Activated CD4-positive, CD25-positive, alpha-beta regulatory T cell treated with anti-CD3 and anti-CD28 coated beads, Interleukin-2, amount 50 U/mL, for 16 hours (primary cell): Measurements from ENCODE around the gene MAP7D2.
"Not testable (repeated sequence)": the region's sequence is repeated elsewhere in the genome, so short reads cannot be mapped to it uniquely, and the experiment has no call there.

Source experiments
- DNase-seq: peaks from one replicate; pipeline ENCODE4 v3.0.0-alpha.2; 2020; ENCODE audit warnings: low read depth, low spot score

MAP7D2 gene

DNA sequence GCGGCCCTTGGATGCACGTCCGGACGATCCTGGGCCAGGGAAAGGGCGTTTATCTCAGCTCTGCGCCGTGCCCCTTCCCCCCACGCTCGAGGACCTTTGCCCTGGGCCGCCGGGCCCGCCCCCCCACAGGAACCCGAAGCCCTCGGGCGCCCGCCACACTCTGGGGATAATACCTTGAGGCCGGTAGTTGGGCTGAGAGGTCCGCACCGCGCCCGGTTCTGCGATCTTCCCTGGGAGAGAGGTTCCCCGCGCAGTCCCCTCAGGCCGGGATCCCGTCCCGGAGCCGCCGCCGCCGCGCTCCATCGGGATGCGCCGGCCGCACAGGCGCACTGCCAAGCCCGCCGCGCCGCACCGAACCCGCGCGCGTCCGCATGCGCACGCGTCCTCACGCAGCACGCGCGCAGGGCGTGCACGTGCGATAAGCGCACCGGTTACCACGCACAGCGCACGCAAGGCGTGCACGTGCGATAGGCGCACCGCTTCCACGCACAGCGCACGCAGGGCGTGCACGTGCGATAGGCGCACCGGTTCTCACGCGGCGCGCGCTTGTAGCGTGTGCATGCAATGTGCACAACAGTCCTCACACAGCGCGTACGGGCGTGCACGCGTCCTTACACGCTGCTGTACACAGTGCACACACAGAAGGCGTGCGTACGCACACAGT, at the start of gene MAP7D2:
TSS of gene MAP7D2 (minus strand) at position 331 of the 664 bp plus-strand sequence. CDS start at position 303, 28 bp downstream.
- no peak for DNase-seq

DNA sequence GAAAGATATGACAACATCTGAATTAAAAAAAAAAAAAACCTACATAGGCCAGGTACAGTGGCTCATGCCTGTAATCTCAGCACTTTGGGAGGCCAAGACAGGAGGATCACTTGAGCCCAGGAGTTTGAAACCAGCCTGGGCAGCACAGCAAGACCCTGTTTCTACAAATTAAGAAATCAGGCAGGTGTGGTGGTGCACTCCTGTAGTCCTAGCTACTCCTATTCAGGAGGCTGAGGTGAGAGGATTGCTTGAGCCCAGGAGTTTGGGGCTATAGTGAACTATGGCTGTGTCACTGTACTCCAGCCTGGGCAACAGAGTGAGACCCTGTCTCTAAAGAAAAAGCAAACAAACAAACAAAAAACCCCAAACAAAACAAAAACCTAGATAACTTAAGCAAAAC, 45.8 kb upstream of the MAP7D2 start:
- DNase-seq, result not testable (repeated sequence)

DNA sequence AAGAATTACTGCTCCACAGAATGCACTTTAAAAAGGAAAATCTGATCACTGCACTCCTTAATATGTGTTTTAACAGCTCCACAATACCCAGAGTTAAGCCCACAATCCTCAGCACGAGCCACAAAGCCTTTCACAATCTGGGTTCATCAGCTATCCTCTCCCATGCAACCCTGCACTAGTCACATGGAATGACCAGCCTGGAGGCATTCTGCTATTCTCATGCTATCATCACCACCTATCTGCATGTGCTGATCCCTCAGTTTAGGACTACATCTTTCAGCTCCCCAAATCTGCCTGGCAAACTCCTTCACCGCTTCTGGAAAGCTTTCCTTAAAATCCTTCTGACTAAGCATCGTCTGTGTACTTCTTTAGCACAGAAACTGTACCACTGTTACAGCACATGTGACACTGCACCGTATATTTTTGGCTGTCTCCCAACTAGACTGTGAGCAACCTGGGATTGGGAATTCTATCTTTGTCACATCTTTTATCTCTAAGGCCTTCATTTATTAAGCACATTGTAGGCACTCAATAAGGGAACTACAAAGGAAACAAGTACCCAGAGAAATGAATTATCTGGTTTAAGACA, 43.2 kb upstream of the MAP7D2 start:
- no peak for DNase-seq

DNA sequence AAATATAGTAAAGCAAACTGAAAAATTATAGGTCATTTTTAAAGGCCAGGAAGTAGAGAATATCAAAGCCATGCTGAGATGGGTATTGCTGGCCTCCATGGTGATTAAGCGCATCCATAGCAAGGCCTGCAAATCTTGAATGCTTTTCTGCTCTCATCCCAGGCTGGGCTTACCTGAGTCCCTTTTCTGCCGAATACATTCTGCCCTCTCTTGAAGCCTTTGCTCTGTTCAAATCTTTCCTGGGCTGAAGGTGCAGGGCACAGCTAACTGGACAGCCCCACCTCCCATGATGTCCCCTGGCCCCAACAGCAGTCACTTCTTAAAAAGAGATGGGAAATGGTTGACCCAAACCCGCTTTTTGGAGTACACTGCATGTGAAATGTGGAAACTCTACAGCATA, 35.0 kb upstream of the MAP7D2 start:
- no peak for DNase-seq

GRCh38 chrX:20149326-20149725, 32.6 kb upstream of the MAP7D2 start:
- no peak for DNase-seq

DNA sequence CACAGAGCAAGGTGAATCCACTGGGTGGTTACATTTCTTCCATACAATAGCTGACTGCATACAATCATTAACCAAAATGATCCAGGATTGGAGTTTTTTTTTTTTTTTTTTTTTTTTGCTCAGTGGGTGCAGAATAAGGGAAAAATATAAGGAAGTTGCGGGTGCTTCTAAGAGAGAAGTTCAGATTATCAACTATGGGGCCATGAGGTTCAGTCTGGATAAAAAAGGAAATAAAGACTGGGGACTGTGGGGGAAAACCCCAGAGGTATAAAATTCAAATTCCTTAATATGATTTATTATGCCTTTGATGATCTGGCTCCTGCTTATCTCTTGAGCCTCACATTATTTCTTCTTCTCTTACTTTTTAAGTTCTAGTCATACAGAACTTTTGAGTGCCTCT, 30.9 kb upstream of the MAP7D2 start:
- no peak for DNase-seq

GRCh38 chrX:20144491-20144890, 27.8 kb upstream of the MAP7D2 start:
- DNase-seq, result no peak

- no peak for DNase-seq
These were observed 26.9 kb upstream of the MAP7D2 start for GRCh38 chrX:20143561-20143960.

DNA sequence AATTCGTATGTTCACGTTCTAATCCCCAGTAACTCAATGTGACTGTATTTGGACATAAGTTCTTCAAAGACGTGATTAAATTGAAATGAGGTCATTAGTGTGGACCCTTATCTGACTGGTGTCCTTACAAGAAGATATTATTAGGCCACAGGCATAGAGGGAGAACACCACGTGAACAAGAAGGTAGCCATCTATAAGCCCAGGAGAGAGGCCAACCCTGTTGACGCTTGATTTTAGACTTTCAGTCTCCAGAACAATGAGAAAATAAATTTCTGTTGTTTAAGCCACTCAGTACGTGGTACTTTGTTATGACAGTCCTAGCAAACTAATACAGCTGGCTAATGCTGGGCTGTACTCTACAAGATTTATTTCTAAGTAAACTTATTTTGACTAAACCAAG, 26.4 kb upstream of the MAP7D2 start:
- no peak for DNase-seq

GRCh38 chrX:20141281-20142220, 24.8 kb upstream of the MAP7D2 start, which contains the start of gene EIF1AX:
EIF1AX (minus strand) TSS chrX:20141838; CDS start chrX:20141640, 198 bp downstream.
- DNase-seq, result peak; percentile 89

GRCh38 chrX:20140420-20140819, 23.7 kb upstream of the MAP7D2 start:
- DNase-seq, result no peak

DNA sequence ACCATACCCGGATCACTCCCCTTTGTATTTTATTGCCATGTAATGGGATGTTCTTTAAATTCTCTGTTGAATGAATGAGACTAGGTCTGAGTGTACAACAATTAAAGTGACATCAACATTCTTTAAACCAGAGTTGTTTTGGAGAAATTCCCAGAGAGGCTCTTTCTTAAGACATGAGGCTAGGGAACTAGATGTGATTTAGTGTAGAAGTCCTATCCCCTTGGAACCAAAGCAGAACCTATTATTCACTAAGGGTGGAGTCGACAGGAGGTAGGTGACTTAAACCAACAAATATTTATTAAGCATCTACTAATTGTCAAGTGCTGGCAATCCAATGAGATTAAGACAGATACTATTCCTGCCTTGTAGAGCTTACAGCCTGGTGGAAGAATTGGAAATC, 23.3 kb upstream of the MAP7D2 start:
- no peak for DNase-seq

DNA sequence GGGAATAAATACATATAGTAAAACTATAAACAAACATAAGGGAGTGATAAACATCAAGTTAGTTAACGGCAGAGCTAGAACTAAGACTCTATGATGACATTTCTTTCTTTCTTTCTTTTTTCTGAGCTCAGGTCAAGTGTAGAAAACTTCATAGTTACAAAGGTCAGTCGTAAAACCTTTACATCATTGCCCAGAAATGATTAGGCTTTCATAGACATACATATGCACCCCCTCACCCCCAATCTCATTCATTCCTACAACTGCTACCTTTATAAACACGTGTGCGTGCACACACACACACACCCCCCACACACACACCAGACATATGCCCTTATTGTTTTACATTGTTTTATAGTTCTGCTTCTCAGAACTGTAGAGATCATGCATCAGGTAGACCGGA, 19.2 kb upstream of the MAP7D2 start:
- no peak for DNase-seq

DNA sequence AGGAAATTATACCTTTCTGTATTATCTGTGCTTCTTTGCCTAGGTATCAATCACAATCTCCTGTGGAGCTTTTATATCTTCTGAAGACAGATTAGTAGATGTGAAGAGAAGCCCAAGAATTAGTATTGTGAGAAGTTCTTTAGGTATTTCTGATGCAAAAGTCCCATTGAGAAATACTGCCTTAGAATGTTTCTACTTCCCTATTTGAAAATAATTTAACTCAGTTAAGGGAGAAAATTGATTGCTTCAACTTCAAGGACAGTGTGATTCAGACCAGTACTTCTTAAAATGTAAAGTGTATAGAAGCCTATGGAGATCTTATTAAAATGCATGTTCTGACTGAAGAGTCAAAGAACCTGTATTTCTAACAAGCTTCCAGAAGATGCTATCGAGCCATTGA, 16.0 kb upstream of the MAP7D2 start:
- DNase-seq, result no peak

GRCh38 chrX:20130357-20130756, 13.7 kb upstream of the MAP7D2 start:
- DNase-seq, result no peak

- DNase-seq, result no peak
These were observed 12.8 kb upstream of the MAP7D2 start for GRCh38 chrX:20129547-20129946.

- DNase-seq, result no peak
These were observed 12.0 kb upstream of the MAP7D2 start for GRCh38 chrX:20128670-20129069.

DNA sequence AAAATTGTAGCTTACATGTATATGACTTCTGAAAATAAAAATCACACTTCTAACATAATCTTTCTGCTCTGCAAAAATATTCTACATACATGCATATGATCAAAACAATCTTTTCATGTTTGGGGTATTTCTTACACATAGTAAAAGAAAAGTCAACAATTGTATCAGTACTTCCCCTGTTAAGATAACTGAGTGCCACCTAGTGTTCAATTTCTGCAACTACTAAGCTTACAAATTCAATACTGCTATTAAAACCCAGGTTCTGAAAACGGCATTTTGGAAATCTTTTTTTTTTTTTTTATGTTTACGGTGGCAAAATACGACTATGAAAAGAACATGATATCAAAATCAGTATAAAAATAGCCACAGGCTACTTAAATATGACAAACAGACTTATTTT, 10.7 kb upstream of the MAP7D2 start:
- not testable (repeated sequence) for DNase-seq

DNA sequence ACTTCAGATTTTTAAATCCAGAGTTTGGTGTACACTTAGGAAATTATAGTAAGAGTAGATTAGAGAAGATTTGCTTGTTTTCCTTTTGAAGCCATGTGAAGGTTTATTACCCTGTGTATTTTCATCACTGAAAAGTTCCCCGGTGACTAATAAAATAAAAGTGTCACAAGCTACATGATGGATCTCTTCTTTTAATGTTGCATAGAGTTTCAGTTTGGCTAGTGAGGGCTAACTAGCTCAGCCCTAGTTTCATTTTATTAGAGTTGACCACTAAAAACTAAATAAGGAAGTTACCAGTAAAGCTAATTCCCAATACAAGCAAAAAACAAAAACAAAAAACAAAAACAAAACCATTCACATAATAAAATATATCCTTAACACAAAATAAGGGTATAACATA, 10.1 kb upstream of the MAP7D2 start:
- DNase-seq, result not testable (repeated sequence)

DNA sequence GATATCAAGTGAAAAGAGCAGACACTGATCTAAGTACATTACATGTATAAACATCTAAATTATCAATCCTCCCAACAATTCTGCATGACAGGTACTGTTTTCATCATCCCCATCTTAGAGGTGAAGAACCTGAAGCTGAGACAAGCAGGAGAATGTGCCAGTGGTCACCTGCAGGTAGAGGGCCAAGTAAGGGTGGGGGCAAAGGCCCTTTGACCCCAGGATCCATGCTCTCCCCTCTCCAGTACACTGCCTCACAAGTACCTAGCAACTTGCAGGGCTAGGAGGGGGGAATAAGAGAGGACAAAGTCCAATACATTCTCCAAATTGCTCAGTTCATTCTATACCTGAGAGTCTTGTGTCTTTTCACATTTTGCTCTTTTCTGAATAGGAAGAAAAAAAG, 8.3 kb upstream of the MAP7D2 start:
- no peak for DNase-seq

DNA sequence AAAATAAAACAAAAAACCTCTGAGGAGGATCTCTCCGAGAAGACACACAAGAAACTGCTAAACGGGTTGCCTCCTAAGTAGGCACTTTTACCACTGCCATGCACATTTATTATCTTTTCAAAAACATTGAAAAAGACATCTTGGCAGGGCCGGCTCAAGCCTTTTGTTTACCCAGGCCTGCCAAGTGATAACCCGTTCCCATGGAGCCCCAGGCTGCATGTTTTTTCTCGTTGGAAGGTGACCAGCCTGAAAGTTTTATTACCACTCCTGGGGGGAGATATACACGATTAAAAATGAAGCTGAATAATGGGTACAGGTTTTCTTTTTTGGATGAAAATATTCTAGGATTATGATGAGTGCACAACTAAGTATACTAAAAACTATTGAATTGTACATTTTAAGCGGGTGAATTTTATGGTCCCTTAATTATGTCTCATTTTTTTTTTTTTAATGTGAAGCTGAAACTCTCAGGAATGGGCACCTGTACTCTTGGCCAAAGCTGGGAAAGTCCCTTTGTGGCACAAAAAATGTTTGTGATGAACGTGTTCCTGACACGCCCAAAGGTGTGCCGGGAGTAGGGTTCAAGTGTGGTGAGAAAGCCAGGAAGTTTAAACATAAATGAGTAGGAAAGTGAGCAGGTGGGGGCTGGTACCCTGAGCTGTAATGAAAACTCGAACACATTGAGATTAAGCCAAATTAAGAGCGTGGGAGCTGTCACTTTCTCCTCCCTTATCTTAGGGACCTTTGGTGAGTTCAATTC, 1.5 kb upstream of the MAP7D2 start:
- no peak for DNase-seq

DNA sequence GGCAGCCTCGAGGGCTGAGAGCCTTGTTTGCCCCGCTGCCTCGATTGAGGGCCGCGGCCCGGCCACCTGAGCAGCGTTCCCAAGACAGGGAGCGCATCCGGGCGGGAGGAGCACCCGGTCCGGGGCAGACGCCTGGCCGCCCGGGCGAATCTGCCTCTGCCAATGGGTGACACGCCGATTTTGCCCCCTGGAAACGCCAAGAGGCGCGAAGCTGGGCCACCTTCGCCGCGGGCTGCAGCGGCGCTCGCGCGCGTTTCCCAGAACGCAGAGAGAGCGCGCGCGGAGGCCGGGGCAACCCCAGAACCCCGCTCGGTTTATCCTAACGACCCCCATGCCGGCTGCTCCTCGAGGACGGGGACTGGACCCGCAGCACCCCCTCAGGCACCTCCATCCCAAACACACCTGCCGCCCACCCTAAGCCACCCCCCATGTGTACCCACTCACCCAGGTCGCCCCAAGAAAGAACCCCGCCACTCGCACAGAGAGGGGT, 575 bp downstream of the MAP7D2 start:
- no peak for DNase-seq
